HG03060 (cell line): Measurements from ENCODE around the gene MAGT1.
"Not testable (repeated sequence)": the region's sequence is repeated elsewhere in the genome, so short reads cannot be mapped to it uniquely, and the experiment has no call there.

Experiments used
- ATAC-seq: cut with Tn5 transposase; IDR thresholded peaks from one replicate; pipeline ENCODE4 v1.9.1; 2021; ENCODE audit warnings: low read depth, moderate number of reproducible peaks; ENCODE audit not compliant: unreplicated experiment

Gene MAGT1

GRCh38 chrX:77894921-77895886 is at the start of gene MAGT1:
TSS of gene MAGT1 (minus strand) at chrX:77895435. CDS start at chrX:77895410, 25 bp downstream.
- peak; percentile 79 for ATAC-seq

DNA sequence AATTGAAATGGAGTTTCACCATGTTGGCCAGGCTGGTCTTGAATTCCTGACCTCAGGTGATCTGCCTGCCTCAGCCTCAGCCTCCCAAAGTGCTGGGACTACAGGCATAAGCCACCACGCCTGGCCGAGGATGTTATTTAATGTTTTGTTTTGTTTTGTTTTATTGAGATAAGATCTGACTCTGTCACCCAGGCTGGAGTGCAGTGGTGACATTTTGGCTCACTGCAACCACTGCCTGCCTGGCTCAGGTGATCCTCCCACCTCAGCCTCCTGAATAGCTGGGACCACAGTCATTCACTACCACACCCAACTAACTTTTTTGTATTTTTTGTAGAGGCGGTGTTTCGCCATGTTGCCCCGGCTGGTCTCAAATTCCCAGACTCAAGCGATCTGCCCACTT is 49.8 kb upstream of the MAGT1 start:
- not testable (repeated sequence) for ATAC-seq

DNA sequence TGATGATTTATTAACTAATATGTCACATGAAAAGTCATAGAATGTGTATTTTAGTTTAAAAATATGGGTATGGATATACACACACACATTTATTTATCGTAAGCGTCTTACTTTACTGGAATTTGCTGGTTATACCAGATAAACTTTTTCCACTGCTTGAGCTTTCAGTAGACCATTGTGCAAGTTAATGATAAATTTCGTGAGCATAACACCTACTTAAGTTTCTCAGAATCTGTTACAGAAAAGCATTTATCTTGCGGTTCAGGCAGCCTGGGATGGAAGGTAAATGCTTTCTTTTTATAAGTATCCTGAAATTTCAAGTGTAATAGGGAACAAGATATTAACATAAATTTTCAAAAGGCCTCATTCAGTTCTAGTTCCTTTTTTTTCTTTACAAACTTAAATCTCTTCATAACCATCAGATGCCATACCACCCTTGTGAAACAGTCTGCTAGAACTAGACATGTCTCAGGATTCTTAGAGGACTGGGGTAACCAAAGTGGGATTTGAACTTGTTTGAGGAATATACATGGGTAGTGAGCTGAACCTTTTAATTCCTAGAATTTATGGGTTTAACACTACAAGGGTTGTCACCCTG is 42.9 kb upstream of the MAGT1 start:
- no peak for ATAC-seq

DNA sequence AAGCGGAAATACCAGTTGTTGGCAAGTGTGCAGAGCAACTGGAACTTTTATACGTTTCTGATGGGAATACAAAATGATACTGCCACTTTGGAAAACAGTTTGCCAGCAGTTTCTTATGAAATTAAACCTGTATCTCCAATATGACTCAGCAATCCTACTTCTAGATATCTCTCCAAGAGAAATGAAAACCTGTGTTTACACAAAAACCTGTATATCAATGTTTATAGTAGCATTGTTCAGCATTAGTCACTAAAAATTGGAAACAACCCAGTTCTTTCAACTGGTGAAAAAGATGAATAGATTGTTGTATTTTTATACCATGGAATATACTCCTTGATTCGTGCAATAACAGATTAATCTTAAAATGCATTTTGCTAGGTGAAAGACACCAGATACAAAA is 42.1 kb upstream of the MAGT1 start:
- ATAC-seq, result no peak

GRCh38 chrX:77936299-77936698 is 41.1 kb upstream of the MAGT1 start:
- ATAC-seq, result no peak

GRCh38 chrX:77935886-77936285 is 40.7 kb upstream of the MAGT1 start:
- no peak for ATAC-seq

- no peak for ATAC-seq
These were observed 35.3 kb upstream of the MAGT1 start for GRCh38 chrX:77930581-77930980.

GRCh38 chrX:77925764-77926163 is 30.5 kb upstream of the MAGT1 start:
- ATAC-seq, result no peak

DNA sequence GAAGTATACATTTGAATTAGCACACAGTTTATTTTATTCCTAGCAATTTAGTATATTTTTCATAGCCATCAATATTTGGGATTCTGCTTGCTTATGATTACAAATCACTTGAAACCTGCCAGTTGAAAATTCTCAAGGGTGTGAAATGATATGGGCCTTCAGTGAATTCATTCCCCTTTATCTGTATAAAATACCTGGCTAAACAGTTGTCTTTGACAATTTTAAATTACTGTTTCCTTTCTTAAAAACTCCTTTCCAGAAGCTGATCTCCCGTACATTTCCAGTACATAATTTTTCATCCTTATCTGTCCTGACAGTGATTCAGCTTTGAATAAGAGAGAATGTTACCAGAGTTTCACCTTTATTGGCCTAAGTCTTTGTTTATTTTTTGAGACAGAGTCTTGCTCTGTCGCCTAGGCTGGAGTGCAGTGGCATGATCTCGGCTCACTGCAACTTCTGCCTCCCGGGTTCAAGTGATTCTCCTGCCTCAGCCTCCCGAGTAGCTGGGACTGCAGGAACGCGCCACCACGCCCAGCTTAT is 29.2 kb upstream of the MAGT1 start:
- ATAC-seq, result no peak

DNA sequence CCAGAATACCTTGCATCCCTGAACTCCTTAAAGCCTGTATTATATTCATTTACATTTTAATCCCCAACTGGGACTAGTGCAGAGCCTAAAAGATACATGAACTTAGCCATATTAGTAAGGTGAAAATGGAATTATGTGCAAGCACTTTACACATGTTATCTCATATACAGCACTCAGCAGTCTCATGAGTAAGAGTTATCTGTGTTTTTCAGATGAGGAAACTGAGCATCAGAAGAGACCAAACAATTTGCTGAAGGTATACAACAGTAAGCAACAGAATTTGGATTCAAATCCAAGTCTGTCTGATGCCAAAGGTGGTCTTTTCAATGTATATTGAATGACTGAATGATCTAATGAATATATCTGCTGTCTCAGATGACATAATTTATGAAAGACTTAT is 27.6 kb upstream of the MAGT1 start:
- no peak for ATAC-seq

GRCh38 chrX:77919370-77919769 is 24.1 kb upstream of the MAGT1 start:
- not testable (repeated sequence) for ATAC-seq

- ATAC-seq, result no peak
These were observed 23.3 kb upstream of the MAGT1 start for GRCh38 chrX:77918568-77918967.

- ATAC-seq, result no peak
These were observed 22.2 kb upstream of the MAGT1 start for GRCh38 chrX:77917294-77917933.

GRCh38 chrX:77910108-77910840 is 15.0 kb upstream of the MAGT1 start, which contains the start of gene ATP7A:
TSS of gene ATP7A (plus strand) at chrX:77910693. CDS start at chrX:77971642, 60,949 bp downstream.
- peak; percentile 52 for ATAC-seq

DNA sequence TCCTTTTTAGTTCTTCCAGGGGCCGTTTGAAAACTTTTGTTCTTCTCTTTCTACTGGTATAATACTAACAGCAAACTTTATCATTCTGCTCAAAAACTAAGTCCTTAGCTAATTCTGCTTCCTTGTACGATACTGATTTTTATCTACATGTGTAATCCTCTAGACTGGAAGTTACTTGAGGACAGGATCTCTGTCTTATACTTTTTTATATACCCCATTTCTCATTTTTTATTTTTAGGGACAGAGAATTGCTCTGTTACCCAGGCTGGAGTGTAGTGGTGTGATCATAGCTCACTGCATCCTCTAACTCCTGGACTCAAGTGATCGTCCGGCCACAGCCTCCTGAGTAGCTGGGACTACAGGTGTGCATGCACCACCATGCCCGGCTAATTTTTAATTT is 6.3 kb upstream of the MAGT1 start:
- no peak for ATAC-seq

DNA sequence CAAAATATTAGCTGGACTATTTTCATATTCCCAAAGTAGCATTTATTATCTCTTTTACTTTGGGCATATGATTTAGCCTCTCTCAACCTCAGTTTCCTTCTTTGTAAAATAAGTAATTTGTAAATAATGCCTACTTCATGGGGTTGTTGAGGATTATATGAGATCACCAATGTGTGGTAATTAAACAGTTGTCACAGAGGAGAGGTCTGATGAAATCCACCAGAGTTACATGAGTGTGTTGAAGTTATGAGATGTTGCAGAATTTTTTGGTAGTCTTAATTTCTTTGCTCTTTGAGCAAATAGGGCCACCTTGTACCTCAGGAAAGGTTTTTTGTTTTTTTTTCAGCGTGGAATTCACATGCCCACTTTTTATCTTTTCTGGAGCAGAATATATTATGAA is 5.5 kb upstream of the MAGT1 start:
- ATAC-seq, result no peak

DNA sequence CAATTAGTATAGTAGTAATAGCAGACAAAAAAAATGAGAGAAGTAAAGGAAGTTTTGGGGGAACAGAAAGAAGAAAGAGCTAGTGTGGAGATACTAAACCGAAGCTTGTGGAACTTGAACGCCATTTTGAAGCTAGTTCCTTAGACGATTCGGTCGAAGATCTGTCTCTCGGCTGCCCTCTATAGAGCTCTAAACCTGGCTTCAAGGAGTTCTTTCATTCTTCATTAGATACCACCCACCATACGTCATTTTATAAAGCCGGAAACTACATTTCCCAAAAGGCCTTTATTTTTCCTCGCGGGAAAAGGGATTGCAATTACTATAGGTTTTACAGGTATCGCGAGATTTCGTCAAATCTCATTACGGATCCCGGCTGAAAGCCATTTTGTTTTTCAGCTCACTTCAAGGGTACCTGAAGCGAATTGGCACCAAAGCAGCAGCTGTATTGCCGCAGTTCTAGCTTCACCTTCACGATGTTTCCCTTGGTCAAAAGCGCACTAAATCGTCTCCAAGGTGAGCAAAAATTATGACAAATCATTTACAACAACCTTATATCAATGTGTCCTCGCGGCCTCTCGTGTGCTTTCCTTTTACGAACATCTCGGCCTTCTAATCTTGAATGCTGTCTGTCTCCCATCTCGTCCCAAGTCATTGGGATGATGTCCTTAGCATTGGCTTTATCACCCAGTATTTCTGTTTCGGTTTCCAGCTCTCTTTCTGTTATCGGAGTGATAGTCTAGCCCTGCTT is 4.0 kb upstream of the MAGT1 start, which contains the start of gene COX7B:
Gene COX7B (plus strand): TSS at position 388 of the 748 bp plus-strand sequence. CDS start 86 bp downstream, at position 474.
- ATAC-seq, result peak; percentile 58

DNA sequence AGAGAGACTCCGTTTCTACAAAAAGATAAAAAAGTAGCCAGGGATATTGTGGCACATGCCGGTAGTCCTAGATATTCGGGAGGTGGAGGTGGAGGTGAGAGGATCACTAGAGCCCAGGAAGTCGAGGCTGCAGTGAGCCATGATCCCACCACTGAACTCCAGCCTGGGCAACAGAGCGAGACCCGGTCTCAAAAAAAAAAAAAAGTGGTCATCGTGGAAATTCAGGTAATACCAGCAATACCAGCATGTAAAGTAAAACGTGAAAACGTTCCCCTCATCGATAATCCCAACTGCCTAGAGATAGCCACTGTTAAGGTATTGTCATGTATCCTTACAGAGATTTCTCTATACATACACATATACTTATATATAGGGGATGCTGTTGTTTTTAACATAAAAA is 1.5 kb downstream of the MAGT1 start:
- no peak for ATAC-seq

- no peak for ATAC-seq
These were observed 2.3 kb downstream of the MAGT1 start for GRCh38 chrX:77892887-77893286.
